ENCODE results near the gene MGAT5.

The MGAT5 gene

GRCh38 chr2:134410006-134410405, 156.1 kb downstream of the MGAT5 start:
- TF ChIP-seq RAD21 (IDR thresholded peaks at IDR 0.05; ENCODE audit: low read depth): no peak
- no peak for TF ChIP-seq TCF12 (IDR thresholded peaks at IDR 0.05; ENCODE audit: low read depth)
- TF ChIP-seq USF1 (IDR thresholded peaks at IDR 0.05): no peak
- TF ChIP-seq REST (IDR thresholded peaks at IDR 0.05; ENCODE audit: low read depth): no peak

- TF ChIP-seq FOXM1 (IDR thresholded peaks at IDR 0.05; ENCODE audit: borderline replicate concordance, low read depth) (no peak), YY1 (IDR thresholded peaks at IDR 0.05; ENCODE audit: low read depth) (no peak), TCF12 (IDR thresholded peaks at IDR 0.05; ENCODE audit: low read depth) (no peak), EP300 (IDR thresholded peaks at IDR 0.05; ENCODE audit: borderline replicate concordance) (no peak), EGR1 (IDR thresholded peaks at IDR 0.05) (no peak), CREB1 (IDR thresholded peaks at IDR 0.05; ENCODE audit: low read depth) (no peak), USF1 (IDR thresholded peaks at IDR 0.05) (no peak), RAD21 (IDR thresholded peaks at IDR 0.05; ENCODE audit: low read depth) (no peak), ZBTB7A (IDR thresholded peaks at IDR 0.05; ENCODE audit: low read depth) (no peak), TAF1 (IDR thresholded peaks at IDR 0.05; ENCODE audit: low read depth) (no peak), TEAD4 (IDR thresholded peaks at IDR 0.05) (no peak)
These were observed 157.0 kb downstream of the MGAT5 start for GRCh38 chr2:134410831-134411231.

GRCh38 chr2:134411279-134411827, 157.5 kb downstream of the MGAT5 start:
- TF ChIP-seq FOXM1 (IDR thresholded peaks at IDR 0.05; ENCODE audit: borderline replicate concordance, low read depth) (no peak), MAX (IDR thresholded peaks at IDR 0.05) (no peak), ZBTB7A (IDR thresholded peaks at IDR 0.05; ENCODE audit: low read depth) (no peak), CEBPB (IDR thresholded peaks at IDR 0.05) (no peak), USF1 (IDR thresholded peaks at IDR 0.05) (no peak), EP300 (IDR thresholded peaks at IDR 0.05; ENCODE audit: borderline replicate concordance) (no peak), TEAD4 (IDR thresholded peaks at IDR 0.05) (no peak), TAF1 (IDR thresholded peaks at IDR 0.05; ENCODE audit: low read depth) (no peak), CREB1 (IDR thresholded peaks at IDR 0.05; ENCODE audit: low read depth) (no peak)

GRCh38 chr2:134411828-134412638, 158.2 kb downstream of the MGAT5 start:
- peak; percentile 79 for TF ChIP-seq RAD21 (IDR thresholded peaks at IDR 0.05; ENCODE audit: low read depth)
- TF ChIP-seq MAX (IDR thresholded peaks at IDR 0.05): peak; percentile 57; the same call in 1 of the 2 replicates
- no peak for TF ChIP-seq TAF1 (IDR thresholded peaks at IDR 0.05; ENCODE audit: low read depth)

- TF ChIP-seq EGR1 (IDR thresholded peaks at IDR 0.05): no peak
- no peak for TF ChIP-seq NFIC (IDR thresholded peaks at IDR 0.05)
- no peak for TF ChIP-seq TEAD4 (IDR thresholded peaks at IDR 0.05)
- no peak for TF ChIP-seq YY1 (IDR thresholded peaks at IDR 0.05; ENCODE audit: low read depth)
- no peak for TF ChIP-seq CEBPB (IDR thresholded peaks at IDR 0.05)
- TF ChIP-seq FOXM1 (IDR thresholded peaks at IDR 0.05; ENCODE audit: borderline replicate concordance, low read depth): no peak
- no peak for TF ChIP-seq TAF1 (IDR thresholded peaks at IDR 0.05; ENCODE audit: low read depth)
- TF ChIP-seq TCF12 (IDR thresholded peaks at IDR 0.05; ENCODE audit: low read depth): no peak
- TF ChIP-seq REST (IDR thresholded peaks at IDR 0.05; ENCODE audit: low read depth): no peak
- no peak for TF ChIP-seq MAX (IDR thresholded peaks at IDR 0.05)
- no peak for TF ChIP-seq CREB1 (IDR thresholded peaks at IDR 0.05; ENCODE audit: low read depth)
- no peak for TF ChIP-seq RAD21 (IDR thresholded peaks at IDR 0.05; ENCODE audit: low read depth)
These were observed 158.7 kb downstream of the MGAT5 start for GRCh38 chr2:134412639-134412999.
